ENCODE measurements around the gene HHAT. TPM values are rescaled to one million over a fixed set of nuclear protein-coding genes. Genes with fewer than 3 reads are reported as not detected.

The HHAT gene
- polyA plus RNA-seq, 2 of the 4 experiments (the other 2 are of a cell fraction): 3.8 to 4.5 TPM

DNA sequence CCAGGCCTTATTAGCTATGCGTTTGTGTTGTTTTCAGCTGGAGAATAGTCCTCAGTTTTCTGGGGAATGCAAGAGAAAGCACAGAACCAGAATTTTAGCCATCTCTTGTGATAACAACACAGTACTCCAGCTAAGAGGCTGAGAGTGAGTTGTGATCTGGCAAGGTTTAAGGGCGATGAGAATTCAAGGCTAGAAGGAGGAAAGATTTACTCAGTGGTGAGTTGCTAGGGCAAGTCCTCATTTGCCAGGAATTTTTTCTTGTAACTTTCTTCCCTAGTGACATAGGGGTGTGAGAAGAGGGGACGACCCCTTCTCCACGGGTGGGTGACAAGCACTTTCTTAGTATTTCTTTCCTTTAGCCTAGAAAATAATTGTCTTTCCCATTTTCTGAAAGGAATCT is 53.2 kb downstream of the HHAT start:
- peaks cover 24% of the 10 kb centered on the region; the same call in 2 of the 3 replicates for H3K4me1 ChIP-seq
- no peak for FAIRE-seq
- ChIA-PET POLR2A (no interaction called here), CTCF (interaction anchor here (4.0 to 13.4 kb wide), 3 partner anchors 6 to 21 kb away, joined by 16 to 274 read pairs (median 66); no protein-coding TSS in a partner anchor)
- TF ChIP-seq PHF8 (IDR thresholded peaks at IDR 0.05; ENCODE audit: borderline replicate concordance, low read depth) (no peak), REST (IDR thresholded peaks at IDR 0.05) (no peak), USF2 (IDR thresholded peaks at IDR 0.05) (no peak), HOXA7 (CRISPR knock-in tag; IDR thresholded peaks at IDR 0.05) (no peak), MAFK (IDR thresholded peaks at IDR 0.05; ENCODE audit: partially characterized antibody) (no peak), HOXB13 (CRISPR knock-in tag; IDR thresholded peaks at IDR 0.05; ENCODE audit: low read depth) (no peak), MYC (IDR thresholded peaks at IDR 0.05; ENCODE audit: borderline replicate concordance, low read length) (no peak), POLR2A (IDR thresholded peaks at IDR 0.05; ENCODE audit: low read length) (no peak), HOXB5 (CRISPR knock-in tag; IDR thresholded peaks at IDR 0.05) (no peak), SREBF2 (IDR thresholded peaks at IDR 0.05) (no peak), CTCF (IDR thresholded peaks at IDR 0.05) (no peak), ZSCAN20 (CRISPR knock-in tag; IDR thresholded peaks at IDR 0.05) (no peak), CBX8 (IDR thresholded peaks at IDR 0.05) (no peak)
- TF ChIP-seq, protein P1, sequence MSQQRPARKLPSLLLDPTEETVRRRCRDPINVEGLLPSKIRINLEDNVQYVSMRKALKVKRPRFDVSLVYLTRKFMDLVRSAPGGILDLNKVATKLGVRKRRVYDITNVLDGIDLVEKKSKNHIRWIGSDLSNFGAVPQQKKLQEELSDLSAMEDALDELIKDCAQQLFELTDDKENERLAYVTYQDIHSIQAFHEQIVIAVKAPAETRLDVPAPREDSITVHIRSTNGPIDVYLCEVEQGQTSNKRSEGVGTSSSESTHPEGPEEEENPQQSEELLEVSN (IDR thresholded peaks at IDR 0.05; ENCODE audit: borderline replicate concordance, low read depth): no peak
- no peak for ATAC-seq
- no peaks in the 10 kb centered on the region for H3K9me3 ChIP-seq
- WGBS (ENCODE audit: missing lambda C conversion rate): 74% methylated on average over 4 of the region's 4 CpGs
- no peak for DNase-seq (ENCODE audit: low read depth in 1 of 2, low spot score in 1 of 2)
- no peak overlapping the region for H3K4me3 ChIP-seq
- no peak overlapping the region for H3K27ac ChIP-seq
- no peak overlapping the region for H3K4me2 ChIP-seq

DNA sequence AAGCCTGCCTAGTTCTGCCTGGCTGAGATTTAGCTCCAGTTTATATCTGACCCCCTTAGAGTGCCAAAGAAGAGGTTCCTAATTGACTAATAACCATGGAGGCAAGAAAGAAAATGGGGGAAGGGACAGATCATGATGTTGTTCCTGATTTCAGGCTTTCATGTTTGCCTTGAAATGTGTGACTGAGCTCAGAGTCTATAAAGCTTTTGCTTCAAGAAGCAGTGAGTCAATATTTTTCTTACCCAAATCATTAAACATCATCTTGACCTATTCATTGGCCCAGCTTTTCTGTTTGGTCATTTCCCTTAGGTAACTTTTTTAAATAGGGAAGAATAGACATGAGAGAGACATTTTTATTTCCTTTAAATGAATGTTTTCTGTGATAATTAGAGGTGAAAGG is 55.9 kb downstream of the HHAT start:
- POLR2A ChIA-PET: interaction anchor here (0.6 to 2.2 kb wide), 5 partner anchors 8 to 1253 kb away, joined by 3 to 25 read pairs (median 3); partner anchors contain the start of gene HHAT
- DNase-seq (ENCODE audit: low read depth in 1 of 2, low spot score in 1 of 2): no peak

GRCh38 chr1:210385228-210385627 is 56.5 kb downstream of the HHAT start:
- TF ChIP-seq TP53 (CRISPR knock-in tag; IDR thresholded peaks at IDR 0.05) (no peak), USF2 (IDR thresholded peaks at IDR 0.05) (no peak), CBX8 (IDR thresholded peaks at IDR 0.05) (no peak), RAD21 (conservative IDR thresholded peaks at IDR 0.05 in 1 of 2, IDR thresholded peaks at IDR 0.05 in 1 of 2) (no peak), EP300 (IDR thresholded peaks at IDR 0.05) (no peak), ZFP36 (IDR thresholded peaks at IDR 0.05; ENCODE audit: borderline replicate concordance, partially characterized antibody) (no peak)
- Histone ChIP-seq H3K27ac (no peak overlapping the region), H3K9me3 (no peaks in the 10 kb centered on the region), H3K4me1 (peaks cover 13% of the 10 kb centered on the region; the same call in 2 of the 3 replicates), H3K4me2 (peak overlapping the region; percentile 11; the same call in 1 of the 3 replicates), H3K4me3 (no peak overlapping the region)
- DNase-seq (ENCODE audit: low read depth in 1 of 2, low spot score in 1 of 2) (no peak), FAIRE-seq (no peak), ATAC-seq (no peak)
- ChIA-PET POLR2A (interaction anchor here (0.6 to 2.2 kb wide), 4 partner anchors 9 to 1252 kb away, joined by 3 to 25 read pairs (median 4); partner anchors contain the start of gene HHAT), CTCF (interaction anchor here (1.6 to 13.4 kb wide), 5 partner anchors 10 to 749 kb away, joined by 5 to 274 read pairs (median 21); partner anchors contain the start of gene KCNH1)

More for the DNA sequence above, 55.9 kb downstream of the HHAT start:
- ATAC-seq (no peak), FAIRE-seq (no peak)
- Histone ChIP-seq H3K4me1 (peaks cover 13% of the 10 kb centered on the region; the same call in 2 of the 3 replicates), H3K4me2 (peak overlapping the region; percentile 11; the same call in 2 of the 3 replicates), H3K9me3 (no peaks in the 10 kb centered on the region), H3K27ac (0 out of 6 replicates have a peak overlapping the region, but pooled peaks of 1 of the 2 experiments have one; percentile 5), H3K4me3 (no peak overlapping the region)
- CTCF ChIA-PET: interaction anchor here (1.6 to 13.4 kb wide), 6 partner anchors 9 to 750 kb away, joined by 5 to 274 read pairs (median 15); partner anchors contain the start of gene KCNH1
- no peak for TF ChIP-seq RCOR1 (IDR thresholded peaks at IDR 0.05; ENCODE audit: low read depth, low read length)
- TF ChIP-seq NPAS2 (CRISPR knock-in tag; IDR thresholded peaks at IDR 0.05; ENCODE audit: borderline replicate concordance): no peak
- TF ChIP-seq ZC3H11A (IDR thresholded peaks at IDR 0.05): no peak
- no peak for TF ChIP-seq HOXA7 (CRISPR knock-in tag; IDR thresholded peaks at IDR 0.05)
- no peak for TF ChIP-seq ZSCAN20 (CRISPR knock-in tag; IDR thresholded peaks at IDR 0.05)
